Erythroblast (primary cell): ENCODE measurements around the gene ACOT12.

Source experiments
- GATA1 ChIP-seq: IDR thresholded peaks from 2 replicates; pipeline ENCODE4 v1.6.1; 2011; ENCODE audit warnings: low read depth, mild to moderate bottlenecking, control low read depth, low read length, moderate library complexity
- POLR2A ChIP-seq: IDR thresholded peaks from 2 replicates; pipeline ENCODE4 v1.6.1; 2011; ENCODE audit warnings: mild to moderate bottlenecking, low read length

DNA sequence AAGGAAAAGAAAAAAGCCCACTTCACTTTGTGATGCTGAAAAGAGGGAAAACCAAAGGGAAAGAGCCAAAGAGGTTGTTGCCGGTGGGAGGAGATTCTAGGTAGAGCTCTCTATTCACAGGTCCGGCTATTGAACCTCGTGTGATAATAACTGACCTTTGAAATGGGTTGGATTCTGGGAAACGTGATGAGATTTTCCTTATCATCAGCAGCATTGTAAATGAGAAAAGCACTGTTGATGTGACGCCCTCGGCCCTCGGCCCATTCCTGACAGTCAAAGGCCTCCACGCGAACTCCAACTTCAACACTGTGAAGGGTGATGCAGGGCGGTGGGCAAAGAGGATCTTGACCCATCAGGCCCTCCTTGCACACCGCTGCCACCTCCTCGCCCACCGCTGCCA, 49.2 kb downstream of the ACOT12 start:
- TF ChIP-seq POLR2A: no peak
- TF ChIP-seq GATA1: no peak
